ENCODE data around the gene LINC00237. TPM values are rescaled to one million over a fixed set of nuclear protein-coding genes. Genes with fewer than 3 reads are reported as not detected.

LINC00237 gene
- total RNA-seq, 1 donor from 2014 or later = not detected

DNA sequence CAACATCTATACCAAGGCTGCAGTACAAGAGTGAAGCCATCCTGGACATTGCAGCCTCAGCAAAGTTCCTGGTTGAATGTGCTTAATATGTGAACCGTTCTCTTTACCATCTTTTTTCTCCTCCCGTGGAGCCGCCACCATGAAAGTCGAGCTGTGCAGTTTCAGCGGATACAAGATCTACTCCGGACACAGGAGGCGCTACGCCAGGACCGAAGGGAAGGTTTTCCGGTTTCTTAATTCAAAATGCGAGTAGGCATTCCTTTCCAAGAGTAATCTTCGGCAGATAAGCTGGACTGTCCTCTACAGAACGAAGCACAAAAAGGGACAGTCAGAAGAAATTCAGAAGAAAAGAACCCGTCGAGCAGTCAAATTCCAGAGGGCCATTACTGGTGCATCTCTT is 8.4 kb upstream of the LINC00237 start:
- no peak overlapping the region for H3K4me3 ChIP-seq (ENCODE audit: low read depth, low read length)
- DNase-seq (ENCODE audit: low read depth) = no peak
- TF ChIP-seq, protein P1, sequence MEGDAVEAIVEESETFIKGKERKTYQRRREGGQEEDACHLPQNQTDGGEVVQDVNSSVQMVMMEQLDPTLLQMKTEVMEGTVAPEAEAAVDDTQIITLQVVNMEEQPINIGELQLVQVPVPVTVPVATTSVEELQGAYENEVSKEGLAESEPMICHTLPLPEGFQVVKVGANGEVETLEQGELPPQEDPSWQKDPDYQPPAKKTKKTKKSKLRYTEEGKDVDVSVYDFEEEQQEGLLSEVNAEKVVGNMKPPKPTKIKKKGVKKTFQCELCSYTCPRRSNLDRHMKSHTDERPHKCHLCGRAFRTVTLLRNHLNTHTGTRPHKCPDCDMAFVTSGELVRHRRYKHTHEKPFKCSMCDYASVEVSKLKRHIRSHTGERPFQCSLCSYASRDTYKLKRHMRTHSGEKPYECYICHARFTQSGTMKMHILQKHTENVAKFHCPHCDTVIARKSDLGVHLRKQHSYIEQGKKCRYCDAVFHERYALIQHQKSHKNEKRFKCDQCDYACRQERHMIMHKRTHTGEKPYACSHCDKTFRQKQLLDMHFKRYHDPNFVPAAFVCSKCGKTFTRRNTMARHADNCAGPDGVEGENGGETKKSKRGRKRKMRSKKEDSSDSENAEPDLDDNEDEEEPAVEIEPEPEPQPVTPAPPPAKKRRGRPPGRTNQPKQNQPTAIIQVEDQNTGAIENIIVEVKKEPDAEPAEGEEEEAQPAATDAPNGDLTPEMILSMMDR (conservative IDR thresholded peaks at IDR 0.05; ENCODE audit: low read depth, low read length) = no peak

DNA sequence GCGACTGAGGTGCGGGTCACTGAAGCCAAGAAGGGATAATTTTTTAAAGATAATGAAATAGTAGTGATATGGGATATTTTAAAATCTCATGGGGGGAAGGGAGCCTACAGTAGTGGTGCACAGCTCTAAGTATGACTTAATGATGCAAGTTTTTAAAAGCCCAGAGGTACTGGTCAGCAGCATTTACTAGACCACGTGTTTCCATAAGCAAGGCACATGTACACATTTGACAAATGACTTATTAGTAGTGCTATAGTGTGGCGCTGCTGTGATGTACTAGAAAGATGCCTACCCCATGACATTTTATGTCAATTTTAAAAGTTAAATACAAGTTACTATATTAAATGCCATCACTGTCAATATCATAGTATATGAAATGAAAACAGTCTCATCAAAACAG is 7.5 kb upstream of the LINC00237 start:
- no peak for DNase-seq (ENCODE audit: low read depth)
- H3K4me3 ChIP-seq (ENCODE audit: low read depth, low read length) = no peak overlapping the region
- TF ChIP-seq, protein P1 (conservative IDR thresholded peaks at IDR 0.05; ENCODE audit: low read depth, low read length) = no peak

DNA sequence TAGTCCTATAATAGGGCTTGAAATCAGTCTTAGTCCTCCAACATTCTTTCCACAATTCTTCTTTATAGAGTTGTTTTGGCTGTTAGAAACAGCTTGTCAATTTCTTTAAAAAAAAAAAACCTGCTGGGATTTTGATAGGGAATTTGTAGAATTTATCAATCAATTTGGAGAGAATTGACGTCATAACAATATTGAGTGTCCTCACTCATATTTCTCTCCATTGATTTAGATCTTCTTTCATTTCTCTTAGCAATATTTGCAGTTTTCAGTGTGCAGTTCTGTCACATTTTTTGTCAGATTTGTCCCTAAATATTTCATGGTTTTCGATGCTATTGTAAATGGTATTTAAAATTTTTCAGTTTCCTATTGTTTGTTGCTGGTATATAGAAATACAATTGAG is 5.3 kb upstream of the LINC00237 start:
- DNase-seq (ENCODE audit: low read depth) = no peak

DNA sequence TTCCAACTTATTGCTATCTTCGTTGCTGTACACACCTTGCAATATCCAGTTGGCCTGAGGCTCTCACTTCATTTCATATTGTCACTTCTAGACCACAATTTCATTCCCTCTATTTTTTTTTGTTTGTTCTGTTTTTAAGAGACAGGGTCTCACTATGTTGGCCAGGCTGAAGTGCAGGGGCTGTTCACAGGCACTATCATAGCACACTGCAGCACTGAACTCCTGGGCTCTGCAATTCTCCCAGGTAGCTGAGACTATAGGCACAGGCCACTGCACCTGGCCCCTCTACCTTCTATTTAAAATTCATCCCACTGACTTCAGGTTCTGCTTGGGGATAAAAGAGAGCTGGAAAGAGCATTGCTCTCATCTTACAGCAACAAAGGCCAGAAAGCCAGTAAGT is 4.7 kb upstream of the LINC00237 start:
- no peak overlapping the region for H3K4me3 ChIP-seq (ENCODE audit: low read depth, low read length)
- DNase-seq (ENCODE audit: low read depth) = no peak
- TF ChIP-seq, protein P1 (conservative IDR thresholded peaks at IDR 0.05; ENCODE audit: low read depth, low read length) = no peak

More for the DNA sequence above, 5.3 kb upstream of the LINC00237 start:
- TF ChIP-seq, protein P1 (conservative IDR thresholded peaks at IDR 0.05; ENCODE audit: low read depth, low read length) = no peak
- no peak overlapping the region for H3K4me3 ChIP-seq (ENCODE audit: low read depth, low read length)

DNA sequence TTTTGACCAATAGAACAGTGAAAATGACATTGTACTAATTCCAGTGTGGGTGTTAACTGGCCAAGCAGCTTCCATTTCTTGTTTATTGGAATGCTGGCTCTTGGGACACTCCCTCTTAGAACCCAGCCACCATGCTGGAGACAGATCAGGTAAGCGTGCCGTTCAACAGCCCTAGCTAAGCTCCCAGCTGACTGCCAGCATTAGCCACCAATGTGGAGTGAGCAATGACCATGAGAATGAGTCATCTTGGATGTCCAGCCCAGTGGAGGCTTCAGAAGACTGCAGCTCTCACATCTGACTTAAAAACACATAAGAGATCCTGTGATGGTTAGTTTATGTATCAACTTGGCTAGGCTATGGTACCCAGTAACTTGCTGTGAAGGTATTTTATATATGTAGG is 3.0 kb upstream of the LINC00237 start:
- TF ChIP-seq, protein P1 (conservative IDR thresholded peaks at IDR 0.05; ENCODE audit: low read depth, low read length) = no peak
- no peak for DNase-seq (ENCODE audit: low read depth)
- no peak overlapping the region for H3K4me3 ChIP-seq (ENCODE audit: low read depth, low read length)

DNA sequence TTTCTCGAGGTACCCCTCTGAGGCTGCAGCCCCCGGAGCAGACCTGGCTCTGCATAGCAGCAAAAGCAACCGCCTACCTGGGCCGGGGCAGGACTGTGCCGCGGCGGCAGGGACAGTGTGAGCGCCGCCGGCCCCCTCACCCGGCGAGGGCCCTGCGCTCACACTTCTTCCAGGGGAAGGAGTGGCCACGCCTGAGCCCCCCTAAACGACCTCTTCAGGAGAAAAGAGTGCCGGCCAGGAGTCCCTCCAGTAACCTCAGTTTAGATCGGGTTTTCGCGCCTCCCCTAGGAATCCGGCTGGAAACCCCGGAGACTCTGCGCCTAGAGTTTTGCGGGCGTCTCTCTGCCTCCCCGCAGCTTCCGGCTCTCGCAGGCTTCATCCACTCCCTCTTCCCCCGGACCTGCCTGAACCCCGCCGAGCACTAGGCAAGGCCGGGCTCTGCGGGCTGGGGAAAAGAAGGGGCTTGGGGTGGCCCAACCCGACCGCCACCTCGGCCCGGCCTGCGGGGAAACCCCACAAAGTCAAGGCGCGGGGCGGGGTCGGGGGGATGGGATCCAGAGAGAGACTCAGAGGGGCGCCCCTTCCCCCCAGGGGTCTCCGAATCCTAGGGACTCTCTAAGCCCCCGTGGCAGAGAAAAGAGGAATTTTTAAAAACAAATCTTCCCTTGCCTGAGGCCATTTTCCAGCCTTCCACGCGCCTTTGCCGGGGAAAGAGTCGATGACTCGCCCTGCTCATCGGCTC is 558 bp downstream of the LINC00237 start:
- DNase-seq (ENCODE audit: low read depth) = no peak
- H3K4me3 ChIP-seq (ENCODE audit: low read depth, low read length) = no peak overlapping the region
- TF ChIP-seq, protein P1 (conservative IDR thresholded peaks at IDR 0.05; ENCODE audit: low read depth, low read length) = no peak

DNA sequence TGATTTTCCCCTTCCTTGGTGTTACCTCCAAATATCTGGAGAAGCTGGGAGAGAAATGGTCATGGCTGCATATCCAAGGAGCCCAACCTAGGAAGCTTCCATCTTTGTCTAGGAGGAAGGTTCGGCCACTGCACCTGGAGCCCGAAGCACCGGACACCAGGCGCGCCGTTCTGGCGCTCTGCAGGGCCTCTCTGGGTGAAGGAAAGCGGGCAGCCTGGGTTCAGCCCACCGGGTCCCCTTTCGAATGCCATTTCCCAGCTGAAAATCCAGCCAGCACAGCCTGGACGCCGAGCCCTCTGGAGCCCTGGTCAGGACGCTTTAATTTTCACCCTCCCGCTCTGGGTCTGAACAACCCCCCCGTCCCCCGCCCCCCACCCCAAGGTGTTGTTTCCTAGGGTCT is 1.2 kb downstream of the LINC00237 start:
- no peak overlapping the region for H3K4me3 ChIP-seq (ENCODE audit: low read depth, low read length)
- no peak for DNase-seq (ENCODE audit: low read depth)
- TF ChIP-seq, protein P1 (conservative IDR thresholded peaks at IDR 0.05; ENCODE audit: low read depth, low read length) = no peak

Measured in epithelial cell of proximal tubule (primary cell).